GM06990 (cell line): ENCODE data around the gene AGXT.

Experiments used
- DNase-seq: peaks from one replicate; pipeline ENCODE4 v3.0.0-alpha.2; 2011; ENCODE audit not compliant: insufficient read length; ENCODE audit errors: extremely low read depth
- H3K27me3 ChIP-seq: replicated peaks from 2 replicates; pipeline ENCODE4 v1.6.0; 2011; ENCODE audit warnings: low read length; ENCODE audit not compliant: control insufficient read depth, insufficient read depth
- H3K36me3 ChIP-seq: 2 replicates; pipeline ENCODE4 v1.5.1; 2011; ENCODE audit warnings: low read length; ENCODE audit not compliant: control insufficient read depth, insufficient read depth
- H3K4me3 ChIP-seq: replicated peaks from 2 replicates; pipeline ENCODE4 v1.5.1; 2011; ENCODE audit warnings: low read depth, mild to moderate bottlenecking, control low read depth, low read length
- TF ChIP-seq, protein P1 (sequence below): IDR thresholded peaks from 2 replicates; pipeline ENCODE4 v1.5.1; 2011; ENCODE audit warnings: low read length, control low read depth, mild to moderate bottlenecking, inconsistent platforms; ENCODE audit not compliant: insufficient read depth, poor library complexity, severe bottlenecking

AGXT gene

DNA sequence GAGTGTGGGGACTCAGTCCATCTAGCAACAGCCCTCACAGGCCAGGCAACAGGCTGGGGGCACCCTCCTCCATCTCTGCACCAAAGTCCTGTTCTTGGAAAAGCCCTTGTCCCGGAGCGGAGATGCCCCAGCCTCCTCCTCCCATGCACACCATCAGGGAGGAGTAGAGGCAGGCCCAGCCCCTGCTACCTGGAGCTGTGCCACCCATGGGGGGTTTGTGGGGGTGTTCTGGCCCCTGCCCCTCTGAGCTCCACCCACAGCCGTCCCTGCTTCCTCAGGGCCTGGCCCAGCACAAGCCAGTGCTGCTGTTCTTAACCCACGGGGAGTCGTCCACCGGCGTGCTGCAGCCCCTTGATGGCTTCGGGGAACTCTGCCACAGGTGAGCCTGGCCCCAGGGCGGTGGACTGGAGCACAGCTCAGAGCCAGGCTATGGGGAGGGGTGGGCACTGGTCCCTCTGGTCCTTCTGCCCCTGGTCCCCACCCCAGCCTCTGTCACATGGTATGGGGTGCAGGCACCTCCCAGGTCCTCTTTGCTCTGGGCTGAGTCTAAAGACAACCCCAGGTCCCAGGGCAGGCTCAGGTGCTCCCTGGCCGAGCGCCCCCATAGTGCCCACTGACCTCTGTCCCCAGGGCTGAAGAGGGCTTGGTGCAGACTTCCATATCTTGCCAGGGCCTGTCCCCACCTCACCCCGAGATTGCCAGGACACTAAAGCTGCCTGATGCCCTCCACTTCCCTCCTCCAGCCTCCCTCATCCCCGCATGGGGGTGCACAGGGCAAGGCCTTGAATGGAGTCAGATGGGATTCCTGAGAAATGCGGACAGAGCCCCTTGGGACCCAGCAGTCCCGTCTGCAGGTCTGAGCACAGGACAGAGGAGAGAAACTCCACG is 2.7 kb downstream of the AGXT start:
- no peak for DNase-seq
- Histone ChIP-seq H3K27me3 (peaks cover 1% of the 10 kb centered on the region), H3K4me3 (no peak overlapping the region), H3K36me3 (no peaks in the 10 kb centered on the region)
- TF ChIP-seq, protein P1, sequence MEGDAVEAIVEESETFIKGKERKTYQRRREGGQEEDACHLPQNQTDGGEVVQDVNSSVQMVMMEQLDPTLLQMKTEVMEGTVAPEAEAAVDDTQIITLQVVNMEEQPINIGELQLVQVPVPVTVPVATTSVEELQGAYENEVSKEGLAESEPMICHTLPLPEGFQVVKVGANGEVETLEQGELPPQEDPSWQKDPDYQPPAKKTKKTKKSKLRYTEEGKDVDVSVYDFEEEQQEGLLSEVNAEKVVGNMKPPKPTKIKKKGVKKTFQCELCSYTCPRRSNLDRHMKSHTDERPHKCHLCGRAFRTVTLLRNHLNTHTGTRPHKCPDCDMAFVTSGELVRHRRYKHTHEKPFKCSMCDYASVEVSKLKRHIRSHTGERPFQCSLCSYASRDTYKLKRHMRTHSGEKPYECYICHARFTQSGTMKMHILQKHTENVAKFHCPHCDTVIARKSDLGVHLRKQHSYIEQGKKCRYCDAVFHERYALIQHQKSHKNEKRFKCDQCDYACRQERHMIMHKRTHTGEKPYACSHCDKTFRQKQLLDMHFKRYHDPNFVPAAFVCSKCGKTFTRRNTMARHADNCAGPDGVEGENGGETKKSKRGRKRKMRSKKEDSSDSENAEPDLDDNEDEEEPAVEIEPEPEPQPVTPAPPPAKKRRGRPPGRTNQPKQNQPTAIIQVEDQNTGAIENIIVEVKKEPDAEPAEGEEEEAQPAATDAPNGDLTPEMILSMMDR: no peak

DNA sequence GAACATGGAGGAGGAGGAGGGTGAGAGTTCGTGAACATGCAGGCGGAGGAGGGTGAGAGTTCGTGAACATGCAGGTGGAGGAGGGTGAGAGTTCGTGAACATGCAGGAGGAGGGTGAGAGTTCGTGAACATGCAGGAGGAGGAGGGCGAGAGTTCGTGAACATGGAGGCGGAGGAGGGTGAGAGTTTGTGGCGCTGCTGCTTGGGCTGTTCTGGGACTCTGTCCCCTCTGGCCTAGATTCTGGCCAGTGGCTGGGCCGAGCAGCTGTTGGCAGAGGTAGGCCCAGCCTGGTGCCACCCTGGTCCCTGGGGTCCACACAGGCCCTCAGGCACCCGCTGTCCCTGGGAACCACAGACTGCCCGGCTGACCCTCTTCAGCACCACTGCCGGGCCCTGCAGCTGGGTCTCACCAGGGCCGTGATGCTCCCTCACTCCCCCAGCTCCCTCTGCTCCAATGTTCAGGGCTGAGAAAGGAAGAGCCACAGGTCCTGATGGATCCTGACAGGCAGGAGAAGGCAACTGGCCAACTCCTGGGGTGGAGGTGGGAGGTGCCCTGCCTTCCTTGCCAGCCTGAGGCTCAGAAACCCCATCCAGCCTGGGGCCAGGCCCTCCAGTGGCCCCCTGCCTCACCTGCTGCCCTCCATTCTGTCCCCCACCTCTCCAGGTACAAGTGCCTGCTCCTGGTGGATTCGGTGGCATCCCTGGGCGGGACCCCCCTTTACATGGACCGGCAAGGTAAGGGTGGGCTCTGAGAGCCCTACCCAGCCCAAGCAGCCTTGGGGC is 3.9 kb downstream of the AGXT start:
- Histone ChIP-seq H3K4me3 (no peak overlapping the region), H3K36me3 (no peaks in the 10 kb centered on the region), H3K27me3 (peaks cover 1% of the 10 kb centered on the region)
- no peak for DNase-seq
- TF ChIP-seq, protein P1: no peak

DNA sequence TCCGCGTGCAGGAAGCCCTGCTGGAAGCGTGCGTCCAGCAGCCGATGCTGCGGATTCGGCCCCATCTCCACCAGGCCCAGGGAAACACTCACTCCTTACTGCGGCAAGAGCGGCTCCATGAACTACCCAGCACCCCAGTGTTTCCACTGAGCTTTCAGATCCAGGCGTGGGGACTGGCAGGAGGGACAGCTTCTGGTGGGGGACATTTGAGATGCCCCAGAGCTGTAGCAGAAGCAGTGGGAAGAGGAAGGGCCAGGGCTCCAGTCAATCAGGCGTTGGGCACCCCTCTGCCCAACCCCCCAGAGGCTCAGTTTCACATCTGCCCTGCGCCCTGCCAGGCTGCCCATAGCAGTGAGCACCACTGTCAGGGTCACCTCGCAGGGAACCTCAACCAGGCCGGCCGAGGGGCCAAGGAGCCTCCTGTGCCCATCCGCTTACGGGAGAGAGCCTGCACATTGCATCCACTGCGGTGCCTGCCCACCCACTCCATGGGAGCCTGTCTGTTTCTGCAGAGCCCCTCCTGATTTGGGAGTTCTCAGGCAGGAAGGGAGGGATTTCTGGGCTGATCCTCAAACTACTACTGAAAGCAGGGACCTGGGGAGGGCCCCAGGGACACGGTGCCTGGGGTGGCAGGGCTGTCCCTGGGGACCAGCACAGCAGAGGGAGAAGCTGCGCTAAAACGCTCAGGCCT is 4.6 kb downstream of the AGXT start:
- Histone ChIP-seq H3K4me3 (no peak overlapping the region), H3K27me3 (peaks cover 1% of the 10 kb centered on the region), H3K36me3 (no peaks in the 10 kb centered on the region)
- TF ChIP-seq, protein P1: no peak
- no peak for DNase-seq

DNA sequence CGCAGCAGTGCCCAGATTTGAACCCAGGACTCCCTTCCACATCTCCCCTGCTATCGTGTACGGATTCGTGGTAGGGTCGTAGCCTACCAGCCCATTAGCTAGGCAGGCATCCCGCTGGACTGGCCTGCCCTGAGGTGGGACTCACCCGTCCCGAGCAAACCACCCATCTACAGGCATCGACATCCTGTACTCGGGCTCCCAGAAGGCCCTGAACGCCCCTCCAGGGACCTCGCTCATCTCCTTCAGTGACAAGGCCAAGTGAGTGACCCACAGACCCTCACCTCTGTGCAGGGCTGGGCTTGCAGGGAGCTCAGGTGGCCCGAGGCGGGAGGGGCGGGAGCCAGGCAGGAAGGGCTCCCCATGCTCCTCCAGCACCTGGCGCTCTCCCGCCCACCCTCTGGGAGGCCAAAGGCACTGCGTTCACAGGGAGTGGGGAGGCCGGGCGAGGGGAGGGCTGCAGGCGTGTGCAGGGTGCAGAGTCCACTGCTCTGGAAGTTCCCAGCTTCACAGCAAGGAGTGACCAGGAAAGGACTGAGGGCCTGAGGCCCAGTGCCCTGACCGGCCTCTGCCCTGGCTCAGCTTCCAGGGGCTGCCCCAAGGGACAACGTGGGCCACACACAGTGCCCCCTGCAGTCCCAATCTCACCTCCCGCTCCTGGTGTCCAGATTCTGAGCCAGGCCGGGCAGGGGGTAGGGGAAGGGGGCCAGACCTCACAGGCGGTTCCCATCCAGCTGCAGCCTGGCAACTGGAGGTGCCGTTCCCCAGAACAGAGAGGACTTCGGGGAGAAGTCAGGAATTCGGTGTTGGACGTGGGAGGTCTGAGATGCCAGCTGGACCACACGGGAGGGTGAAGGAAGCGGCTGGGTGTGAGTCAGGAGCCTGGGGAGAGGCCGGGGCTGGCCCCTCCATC is 5.4 kb downstream of the AGXT start:
- Histone ChIP-seq H3K4me3 (no peak overlapping the region), H3K27me3 (peaks cover 1% of the 10 kb centered on the region), H3K36me3 (no peaks in the 10 kb centered on the region)
- TF ChIP-seq, protein P1: no peak
- no peak for DNase-seq

DNA sequence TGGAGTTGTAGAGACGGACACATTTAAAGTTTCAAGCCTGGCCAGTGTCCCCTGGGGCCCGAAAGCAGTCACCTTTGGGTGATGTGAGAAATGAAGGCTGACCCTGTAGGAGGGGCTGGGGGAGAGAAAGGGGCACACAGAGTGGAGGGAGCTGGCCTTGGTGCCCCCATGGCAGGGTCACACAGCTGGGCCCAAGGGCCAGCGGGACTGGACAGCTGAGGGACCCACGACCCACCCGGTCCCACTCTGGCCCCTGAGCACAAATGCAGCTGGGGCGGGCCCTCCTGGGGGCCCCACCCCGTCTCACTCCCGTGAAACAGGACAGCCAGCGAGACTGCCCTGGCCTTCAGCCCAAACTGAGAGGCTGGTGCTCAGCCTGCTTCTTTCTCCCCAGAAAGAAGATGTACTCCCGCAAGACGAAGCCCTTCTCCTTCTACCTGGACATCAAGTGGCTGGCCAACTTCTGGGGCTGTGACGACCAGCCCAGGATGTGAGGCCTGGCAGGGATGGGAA is 6.1 kb downstream of the AGXT start:
- Histone ChIP-seq H3K27me3 (peaks cover 1% of the 10 kb centered on the region), H3K36me3 (no peaks in the 10 kb centered on the region), H3K4me3 (no peak overlapping the region)
- DNase-seq: no peak
- TF ChIP-seq, protein P1: no peak
